Stimulated activated CD8-positive, alpha-beta memory T cell treated with anti-CD3 and anti-CD28 coated beads, Interleukin-7, amount 100 ng/mL, for 48 hours (primary cell): ENCODE data around the gene HHEX.
"Not testable (repeated sequence)": the region's sequence is repeated elsewhere in the genome, so short reads cannot be mapped to it uniquely, and the experiment has no call there.

Experiments
- DNase-seq, 2 donors: peaks; one replicate each; pipeline ENCODE4 v3.0.0-alpha.2; 2020; ENCODE audit warnings: low read depth in 1 of 2; ENCODE audit errors: extremely low read depth in 1 of 2

HHEX gene

GRCh38 chr10:92689663-92690210 lies at the start of gene HHEX:
HHEX (plus strand) TSS chr10:92689955; CDS start chr10:92689987, 32 bp downstream.
- DNase-seq = no peak

GRCh38 chr10:92640107-92640506 lies 49.6 kb upstream of the HHEX start:
- no peak for DNase-seq

GRCh38 chr10:92641492-92641891 lies 48.3 kb upstream of the HHEX start:
- no peak for DNase-seq

DNA sequence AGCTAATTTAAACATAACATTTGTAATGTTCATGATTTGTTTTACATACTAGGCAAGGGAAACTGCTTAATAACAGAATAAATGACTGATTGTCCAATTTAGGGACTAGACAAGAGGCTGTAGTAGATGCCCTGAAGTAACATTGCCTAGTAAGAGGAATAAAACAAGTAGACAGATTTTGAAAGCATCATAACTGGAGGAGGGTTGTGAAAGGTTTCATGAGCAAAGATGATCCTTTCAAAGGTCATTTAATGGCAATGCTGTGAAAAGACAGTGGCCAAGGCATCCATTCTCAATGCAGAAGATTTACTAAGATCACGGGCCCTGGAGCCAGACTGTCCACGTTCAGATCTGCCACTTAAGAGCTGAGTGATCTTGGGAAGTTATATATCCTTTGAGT lies 44.8 kb upstream of the HHEX start:
- no peak for DNase-seq

DNA sequence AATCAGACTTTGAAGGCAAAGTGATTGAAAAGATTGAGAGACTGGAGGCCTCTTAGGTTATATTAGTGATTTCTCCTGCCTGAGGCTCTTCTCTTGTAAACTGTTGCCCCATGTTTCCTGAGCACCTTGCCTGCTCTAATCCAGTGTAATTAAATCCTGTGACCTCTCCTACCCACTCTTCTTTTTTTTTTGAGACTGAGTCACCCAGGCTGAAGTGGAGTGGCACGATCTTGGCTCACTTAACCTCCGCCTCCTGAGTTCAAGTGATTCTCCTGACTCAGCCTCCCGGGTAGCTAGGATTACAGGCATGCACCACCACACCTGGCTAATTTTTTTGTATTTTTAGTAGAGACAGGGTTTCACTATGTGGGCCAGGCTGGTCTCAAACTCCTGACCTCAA lies 38.9 kb upstream of the HHEX start:
- DNase-seq = not testable (repeated sequence)

DNA sequence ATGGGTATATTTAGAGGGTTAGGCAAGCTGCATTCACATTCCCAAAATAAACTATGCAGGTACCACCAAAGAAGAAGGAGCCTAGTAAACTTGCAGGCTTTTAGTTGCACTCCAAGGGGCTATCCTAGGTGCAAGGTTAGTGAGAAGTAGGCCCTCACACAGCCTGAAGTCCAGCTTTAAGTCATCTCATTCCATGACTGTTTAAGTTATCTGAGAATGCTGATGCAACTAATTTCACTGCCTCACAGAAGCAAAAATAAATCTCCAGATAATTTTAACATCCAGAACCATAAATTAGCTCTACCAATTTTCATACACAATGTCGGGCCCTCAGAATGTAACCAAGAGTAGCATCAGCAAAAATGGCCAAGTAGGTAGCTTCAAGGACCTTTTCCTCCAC lies 34.3 kb upstream of the HHEX start:
- DNase-seq = no peak

DNA sequence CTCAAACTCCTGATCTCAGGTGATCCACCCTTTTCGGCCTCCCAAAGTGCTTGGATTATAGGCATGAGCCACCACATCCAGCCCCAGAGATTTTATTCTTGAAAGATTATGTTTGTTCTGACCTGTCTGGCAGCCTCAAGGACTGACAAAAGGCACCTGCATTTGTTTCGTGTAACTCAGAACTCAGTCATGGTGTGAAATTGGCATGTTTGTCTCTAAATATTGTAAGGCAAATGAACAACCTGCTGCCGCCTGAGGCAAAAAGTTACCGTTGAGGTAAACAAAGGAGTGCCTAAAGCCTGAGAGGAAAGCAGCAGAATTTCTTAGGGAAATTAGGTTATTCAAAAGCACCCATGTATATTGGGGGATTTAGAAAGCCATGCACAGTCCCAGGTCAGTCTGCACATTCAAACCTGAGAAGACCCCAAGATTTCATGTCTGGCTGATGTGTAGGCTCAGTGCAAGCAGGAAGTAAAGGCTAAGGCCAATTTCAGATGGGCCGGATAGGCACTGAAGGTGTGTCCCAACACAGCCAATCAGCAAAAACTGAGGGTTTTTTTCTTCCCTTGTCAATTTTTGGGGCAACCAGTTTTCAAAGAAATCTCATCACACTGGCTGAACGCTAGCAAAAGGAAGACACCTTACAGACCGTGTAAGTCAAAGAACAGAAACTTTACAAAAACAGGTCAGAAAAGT lies 33.3 kb upstream of the HHEX start:
- DNase-seq = no peak

DNA sequence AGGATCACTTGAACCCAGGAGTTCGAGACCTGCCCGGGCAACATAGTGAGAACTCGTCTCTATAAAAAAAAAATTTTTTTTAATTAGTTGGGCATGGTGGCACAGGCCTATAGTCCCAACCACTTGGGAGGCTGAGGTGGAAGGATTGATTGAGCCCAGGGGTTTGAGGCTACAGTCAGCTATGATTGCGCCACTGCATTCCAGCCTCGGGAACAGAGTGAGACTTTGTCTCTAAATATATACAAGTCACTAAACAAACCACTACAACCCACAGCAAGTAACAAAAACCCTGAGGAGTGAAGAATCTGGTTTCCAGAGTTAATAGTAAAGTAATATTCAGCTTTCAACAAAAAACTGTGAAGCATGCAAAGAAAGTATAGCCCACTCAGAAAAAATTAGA lies 32.7 kb upstream of the HHEX start:
- DNase-seq = no peak

- DNase-seq = no peak
These were observed 26.9 kb upstream of the HHEX start for GRCh38 chr10:92662848-92663247.

DNA sequence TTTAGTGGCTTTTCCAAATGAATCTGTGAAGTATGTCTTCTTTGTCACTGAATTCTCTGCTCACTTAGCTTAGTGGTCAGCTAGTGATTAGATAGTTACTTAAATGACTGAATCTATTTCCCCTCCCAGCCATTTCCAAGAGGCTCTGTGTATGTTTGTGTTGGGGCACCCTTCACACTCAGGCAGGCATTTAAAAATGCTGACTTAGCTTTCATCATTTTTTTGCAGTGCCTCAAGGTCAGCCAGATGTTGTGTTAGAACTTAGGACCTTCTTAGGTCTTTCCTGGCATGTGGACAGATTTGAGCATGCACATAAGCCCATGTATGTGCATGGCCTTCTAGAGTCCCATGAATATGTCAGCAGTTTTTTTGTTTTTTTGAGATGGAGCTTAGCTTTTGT lies 25.4 kb upstream of the HHEX start:
- DNase-seq = no peak

DNA sequence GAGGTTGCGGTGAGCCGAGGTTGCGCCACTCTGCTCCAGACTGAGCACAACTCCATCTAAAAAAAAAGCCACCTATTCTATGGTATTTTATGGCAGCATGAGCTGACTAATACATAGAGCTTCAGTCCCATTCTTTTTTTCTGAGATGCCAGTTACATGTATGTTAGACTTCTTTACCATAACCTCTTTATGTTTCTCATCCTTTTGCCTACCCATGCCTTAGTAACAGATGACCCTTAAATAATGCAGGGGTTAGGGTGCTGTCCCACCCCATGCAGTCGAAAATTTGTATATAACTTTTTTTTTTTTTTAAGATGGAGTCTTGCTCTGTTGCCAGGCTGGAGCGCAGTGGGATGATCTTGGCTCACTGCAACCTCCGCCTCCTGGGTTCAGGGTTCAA lies 22.7 kb upstream of the HHEX start:
- no peak for DNase-seq

DNA sequence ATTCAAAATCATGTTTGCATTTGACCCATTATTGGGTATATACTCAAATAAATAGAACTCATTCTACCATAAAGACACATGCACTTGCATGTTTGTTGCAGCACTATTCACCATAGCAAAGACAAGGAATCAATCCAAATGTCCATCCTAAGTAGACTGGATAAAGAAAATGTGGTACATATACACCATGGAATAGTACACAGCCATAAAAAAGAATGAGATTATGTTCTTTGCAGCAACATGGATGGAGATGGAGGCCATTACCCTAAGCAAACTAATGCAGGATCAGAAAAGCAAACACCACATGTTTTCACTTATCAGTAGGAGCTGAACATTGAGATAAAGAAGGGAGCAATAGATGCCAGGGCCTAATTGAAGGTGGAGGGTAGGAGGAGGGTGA lies 12.0 kb upstream of the HHEX start:
- no peak for DNase-seq

DNA sequence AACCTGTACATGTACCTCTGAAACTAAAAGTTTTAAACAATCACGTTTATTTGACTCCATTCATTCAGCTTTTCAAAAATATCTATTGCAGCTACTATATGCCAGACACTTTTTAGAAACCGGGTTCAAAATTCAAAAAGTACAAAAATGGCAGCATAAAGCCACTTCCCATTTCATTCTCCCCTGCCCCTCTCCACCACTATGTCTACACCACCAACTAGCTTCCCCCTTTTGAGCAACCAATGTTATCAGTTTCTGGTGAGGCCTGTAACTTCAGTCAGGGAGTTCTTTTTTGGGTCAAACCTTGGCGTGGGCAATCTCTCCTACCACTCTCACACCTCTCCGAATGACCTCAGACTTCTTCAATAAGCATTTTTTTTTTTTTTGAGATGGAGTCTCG lies 11.5 kb upstream of the HHEX start:
- DNase-seq = no peak

GRCh38 chr10:92681306-92681834 lies 8.4 kb upstream of the HHEX start:
- DNase-seq = no peak

- DNase-seq = no peak
These were observed 1.2 kb upstream of the HHEX start for GRCh38 chr10:92688573-92688926.

- no peak for DNase-seq
These were observed 660 bp upstream of the HHEX start for GRCh38 chr10:92688927-92689662.

DNA sequence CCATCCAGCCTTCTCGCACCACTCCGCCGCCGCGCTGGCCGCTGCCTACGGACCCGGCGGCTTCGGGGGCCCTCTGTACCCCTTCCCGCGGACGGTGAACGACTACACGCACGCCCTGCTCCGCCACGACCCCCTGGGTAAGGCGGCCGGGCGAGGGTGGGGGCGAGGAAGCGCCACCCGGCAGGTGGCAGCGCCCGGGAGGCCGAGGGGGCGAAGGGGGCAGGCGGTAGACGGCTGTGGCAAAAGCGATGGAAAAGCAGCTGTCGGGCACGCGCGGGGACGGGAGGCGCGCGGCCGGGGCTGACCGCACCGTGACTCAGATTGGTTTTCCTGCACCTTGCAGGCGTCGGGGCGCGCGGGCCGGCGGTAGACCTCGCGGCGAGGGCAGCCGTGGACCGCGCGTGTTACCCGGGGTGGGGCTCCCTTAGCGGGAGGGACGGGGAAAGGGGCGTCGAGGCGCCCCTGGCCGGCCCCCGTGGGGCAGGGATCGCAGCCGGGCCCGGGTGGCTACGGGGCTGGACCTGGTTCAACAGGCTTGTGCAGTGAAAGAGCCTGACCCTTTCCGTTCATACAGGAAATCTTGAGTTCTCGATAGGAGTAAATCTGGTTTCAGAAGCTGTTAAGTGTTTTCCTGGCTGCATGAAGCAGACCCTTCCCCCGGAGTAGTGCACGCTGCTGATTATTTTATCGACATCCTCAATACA lies 608 bp downstream of the HHEX start:
- peak; percentile 39 to 54 for DNase-seq

DNA sequence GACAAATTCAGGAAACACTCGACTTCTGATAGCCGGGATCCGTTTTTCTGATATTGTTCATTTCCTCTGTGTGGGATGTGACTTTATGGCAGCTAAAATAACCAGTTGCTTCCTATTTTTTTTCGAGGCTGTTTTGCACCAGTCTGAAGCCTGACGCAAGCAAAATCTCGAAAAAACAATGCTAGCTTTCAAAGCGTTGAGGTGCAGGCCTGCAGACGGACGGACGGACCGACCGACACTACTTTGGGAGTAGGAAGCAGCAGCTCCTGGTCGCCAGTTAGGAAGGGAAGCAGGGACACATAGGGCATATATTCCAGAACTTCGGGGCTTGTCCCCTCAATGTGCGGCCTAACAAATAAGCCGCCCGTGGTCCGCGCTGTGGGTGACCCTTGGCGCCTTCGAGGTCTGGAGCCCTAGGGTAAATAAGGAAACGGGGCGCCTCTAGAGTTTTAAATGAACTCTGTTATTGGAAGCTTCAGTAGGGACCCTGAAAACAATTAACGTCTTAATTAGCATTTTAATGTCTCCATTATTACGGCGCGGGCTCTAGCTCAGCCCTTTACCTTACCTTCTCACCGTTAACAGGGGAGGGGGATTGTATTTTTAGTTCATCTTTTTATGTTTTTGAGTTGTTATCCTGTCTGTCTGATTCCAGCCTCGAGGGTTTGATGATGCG lies 1.3 kb downstream of the HHEX start:
- no peak for DNase-seq

- DNase-seq = no peak
These were observed 1.9 kb downstream of the HHEX start for GRCh38 chr10:92691591-92692079.

- no peak for DNase-seq
These were observed 2.4 kb downstream of the HHEX start for GRCh38 chr10:92692080-92692671.
